Activated naive CD8-positive, alpha-beta T cell treated with anti-CD3 and anti-CD28 coated beads, Interleukin-2, amount 10 ng/mL, durations not matched to agents 7 days and 5 days (primary cell): ENCODE measurements around the gene ATOX1. TPM values are rescaled to one million over a fixed set of nuclear protein-coding genes. Genes with fewer than 3 reads are reported as not detected.

Experiments
- ATAC-seq: fragments of 150-1000 bp; cut with Tn5 transposase; one replicate; pipeline ENCODE4 v1.10.0; 2021; ENCODE audit warnings: low read depth, moderate library complexity
- POLR2A ChIA-PET: fragments of 350-600 bp; sonication (Branson Sonifier 250); formaldehyde crosslinking; loops from one replicate; lab custom pipeline; 2021; ENCODE audit warnings: antibody characterized with exemption; lab: Charles Lee
- DNase-seq: peaks from one replicate; pipeline ENCODE4 v3.0.0; 2021
- H3K27ac Mint-ChIP-seq: one replicate; pipeline ENCODE4 v1.8.0; 2022; ENCODE audit warnings: mild to moderate bottlenecking, mixed read lengths
- H3K27me3 Mint-ChIP-seq: one replicate; pipeline ENCODE4 v1.8.0; 2022; ENCODE audit warnings: mild to moderate bottlenecking, moderate library complexity, mixed read lengths
- H3K36me3 Mint-ChIP-seq: one replicate; pipeline ENCODE4 v1.8.0; 2021; ENCODE audit warnings: mild to moderate bottlenecking, mixed read lengths
- H3K4me1 Mint-ChIP-seq: one replicate; pipeline ENCODE4 v1.8.0; 2021; ENCODE audit warnings: mixed read lengths
- H3K4me3 Mint-ChIP-seq: one replicate; pipeline ENCODE4 v1.8.0; 2022; ENCODE audit warnings: mild to moderate bottlenecking, moderate library complexity, mixed read lengths
- H3K9me3 Mint-ChIP-seq: one replicate; pipeline ENCODE4 v1.8.0; 2021; ENCODE audit warnings: mixed read lengths
- total RNA-seq, 2 experiments: library from RNA; stranded (reverse); gene quantifications; one replicate each; pipeline ENCODE4 v1.2.3, GENCODE V29; 2021

ATOX1 gene
- total RNA-seq, 2 experiments from 2014 or later = 42.7 to 48.1 TPM

DNA sequence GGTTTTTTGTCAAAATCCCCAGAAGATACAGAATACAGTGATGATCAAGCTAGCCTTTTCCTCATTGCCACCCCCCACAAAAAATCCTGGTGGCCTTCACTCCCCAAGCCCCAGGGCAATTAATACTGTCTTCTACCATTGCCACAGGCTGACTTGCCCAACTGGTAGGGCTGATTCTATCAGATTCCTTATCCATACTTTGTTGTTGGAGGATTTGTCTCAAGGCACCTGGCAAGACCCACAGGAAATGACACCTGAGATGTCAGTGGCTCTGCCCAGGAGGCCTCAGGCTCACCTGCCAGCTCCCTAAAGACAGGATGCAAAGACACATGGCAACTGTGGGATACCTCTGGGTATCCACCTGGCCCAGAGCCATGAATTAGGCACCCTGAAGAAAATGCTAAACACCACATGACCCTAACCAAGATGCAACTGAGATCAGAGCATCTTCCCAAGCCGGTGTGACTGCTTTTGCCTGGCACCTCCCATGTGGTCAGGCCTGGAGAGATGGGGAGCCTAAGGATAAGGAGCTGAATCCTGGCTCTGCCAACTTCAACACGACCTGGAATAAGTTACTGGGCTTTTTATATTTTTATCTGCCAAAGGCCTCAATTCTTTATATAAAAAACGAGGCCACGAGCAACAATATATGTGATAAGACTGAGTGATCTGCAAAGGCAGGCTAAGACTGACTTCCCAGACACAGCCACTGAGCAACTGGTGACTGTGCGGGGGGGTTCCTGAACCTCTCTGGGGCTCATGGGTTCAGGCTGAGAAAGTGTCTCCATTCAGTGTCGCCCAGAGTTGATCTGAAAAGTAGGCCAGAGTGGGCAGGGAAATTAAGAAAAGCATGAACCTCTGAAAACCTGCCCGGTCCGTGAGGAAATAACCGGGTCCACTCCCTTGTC, 944 bp downstream of the ATOX1 start:
- no peak for DNase-seq
- peak; percentile 4 for ATAC-seq

DNA sequence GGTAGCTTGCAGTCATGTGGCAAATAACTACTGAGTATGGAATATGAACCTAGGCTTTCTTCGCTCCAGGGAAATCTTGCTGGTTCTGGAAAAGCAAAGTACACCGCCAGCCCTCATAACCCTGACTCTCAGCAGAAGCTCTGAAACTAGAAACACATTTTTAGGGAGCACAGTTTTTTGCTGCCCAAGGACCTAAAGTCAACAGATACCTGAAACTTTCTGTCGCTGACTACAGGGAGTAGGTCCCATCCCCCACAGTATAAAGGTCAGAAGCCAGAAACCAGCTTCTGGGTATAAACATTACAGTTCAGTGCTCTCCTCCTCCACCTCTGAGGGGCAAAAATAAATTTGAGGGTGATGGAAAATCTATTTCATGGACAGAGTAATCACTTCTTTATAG, 3.0 kb downstream of the ATOX1 start:
- Mint-ChIP-seq H3K4me1 (peaks cover 18% of the 10 kb centered on the region), H3K27ac (no peak overlapping the region), H3K4me3 (no peak overlapping the region), H3K36me3 (peaks cover 8% of the 10 kb centered on the region), H3K9me3 (no peaks in the 10 kb centered on the region), H3K27me3 (no peaks in the 10 kb centered on the region)
- ATAC-seq (no peak), DNase-seq (no peak)
- POLR2A ChIA-PET = interaction anchor here (7.4 kb wide), 1 partner anchor 17 kb away, joined by 102 read pairs; the partner anchor contains the start of gene G3BP1

More for the DNA sequence above, 944 bp downstream of the ATOX1 start:
- H3K27me3 Mint-ChIP-seq = no peaks in the 10 kb centered on the region
- H3K36me3 Mint-ChIP-seq = peaks cover 7% of the 10 kb centered on the region
- H3K4me1 Mint-ChIP-seq = peaks cover 18% of the 10 kb centered on the region
- H3K9me3 Mint-ChIP-seq = no peaks in the 10 kb centered on the region
- POLR2A ChIA-PET = interaction anchor here (0.6 to 7.4 kb wide), 3 partner anchors 8 to 1342 kb away, joined by 3 to 102 read pairs (median 11); partner anchors contain the start of gene G3BP1
- peak overlapping the region; percentile 92 for H3K4me3 Mint-ChIP-seq
- peak overlapping the region; percentile 88 for H3K27ac Mint-ChIP-seq

- DNase-seq = no peak
- Mint-ChIP-seq H3K4me1 (peaks cover 13% of the 10 kb centered on the region), H3K27ac (no peak overlapping the region), H3K4me3 (no peak overlapping the region), H3K9me3 (no peaks in the 10 kb centered on the region), H3K36me3 (peaks cover 10% of the 10 kb centered on the region), H3K27me3 (no peaks in the 10 kb centered on the region)
- no peak for ATAC-seq
- POLR2A ChIA-PET = interaction anchor here (1.1 to 1.2 kb wide), 2 partner anchors 20 to 23 kb away, joined by 4 to 5 read pairs; partner anchors contain the start of gene G3BP1
Measured at GRCh38 chr5:151751593-151751992, 6.8 kb downstream of the ATOX1 start.

DNA sequence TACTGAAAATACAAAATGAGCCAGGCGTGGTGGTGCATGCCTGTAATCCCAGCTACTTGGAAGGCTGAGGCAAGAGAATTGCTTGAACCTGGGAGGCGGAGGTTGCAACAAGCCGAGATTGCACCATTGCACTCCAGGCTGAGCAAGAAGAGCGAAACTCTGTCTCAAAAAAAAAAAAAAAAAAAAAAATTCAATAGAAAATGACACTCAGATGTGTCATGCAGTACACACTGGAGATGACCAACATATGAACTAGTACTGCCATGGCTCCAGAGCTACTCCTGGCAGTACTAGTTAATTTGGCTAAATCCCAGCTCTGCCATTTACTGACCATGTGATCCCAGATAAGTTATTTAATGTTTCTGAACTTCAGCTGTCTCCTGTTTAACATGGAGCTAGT, 7.3 kb downstream of the ATOX1 start:
- Mint-ChIP-seq H3K4me1 (peaks cover 15% of the 10 kb centered on the region), H3K36me3 (peaks cover 10% of the 10 kb centered on the region), H3K9me3 (no peaks in the 10 kb centered on the region), H3K27me3 (no peaks in the 10 kb centered on the region), H3K27ac (no peak overlapping the region), H3K4me3 (no peak overlapping the region)
- POLR2A ChIA-PET = interaction anchor here (1.1 to 1.2 kb wide), 2 partner anchors 20 to 23 kb away, joined by 4 to 5 read pairs; partner anchors contain the start of gene G3BP1
- DNase-seq (no peak), ATAC-seq (no peak)

GRCh38 chr5:151750121-151750520, 8.3 kb downstream of the ATOX1 start:
- Mint-ChIP-seq H3K36me3 (peaks cover 12% of the 10 kb centered on the region), H3K4me1 (peaks cover 23% of the 10 kb centered on the region), H3K4me3 (no peak overlapping the region), H3K9me3 (no peaks in the 10 kb centered on the region), H3K27me3 (no peaks in the 10 kb centered on the region), H3K27ac (peak overlapping the region; percentile 28)
- POLR2A ChIA-PET = interaction anchor here (0.7 to 2.0 kb wide), 3 partner anchors 8 to 165 kb away, joined by 3 to 11 read pairs (median 5); partner anchors contain the start of gene ATOX1
- ATAC-seq (no peak), DNase-seq (no peak)

GRCh38 chr5:151745071-151745705, 13.2 kb downstream of the ATOX1 start:
- POLR2A ChIA-PET = interaction anchor here (1.8 kb wide), 1 partner anchor 26 kb away, joined by 7 read pairs; the partner anchor contains the start of gene G3BP1
- H3K27ac Mint-ChIP-seq = peak overlapping the region; percentile 84
- H3K4me3 Mint-ChIP-seq = peak overlapping the region; percentile 26
- peaks cover 16% of the 10 kb centered on the region for H3K36me3 Mint-ChIP-seq
- no peaks in the 10 kb centered on the region for H3K9me3 Mint-ChIP-seq
- H3K4me1 Mint-ChIP-seq = peaks cover 29% of the 10 kb centered on the region
- DNase-seq = no peak
- ATAC-seq = peak; percentile 37
- H3K27me3 Mint-ChIP-seq = no peaks in the 10 kb centered on the region

DNA sequence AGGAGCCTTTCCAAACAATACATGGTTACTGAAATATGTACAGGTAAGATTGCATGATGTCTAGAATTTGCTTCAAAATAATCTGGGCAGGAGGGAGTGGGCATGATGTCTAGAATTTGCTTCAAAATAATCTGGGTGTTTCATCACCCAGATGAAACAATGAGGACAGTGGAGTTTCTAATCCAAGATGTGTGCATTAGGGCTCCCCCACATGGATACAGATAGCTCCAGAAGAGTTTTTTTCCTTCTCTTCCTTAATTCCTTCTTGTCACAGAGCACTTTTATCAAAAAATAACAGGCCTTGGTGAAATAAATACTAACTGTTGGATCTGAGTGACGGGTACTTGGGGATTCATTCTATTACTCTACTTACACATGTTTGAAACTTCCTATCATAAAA, 14.9 kb downstream of the ATOX1 start:
- no peak for DNase-seq
- Mint-ChIP-seq H3K36me3 (peaks cover 14% of the 10 kb centered on the region), H3K27me3 (no peaks in the 10 kb centered on the region), H3K9me3 (no peaks in the 10 kb centered on the region), H3K4me1 (peaks cover 26% of the 10 kb centered on the region), H3K27ac (no peak overlapping the region), H3K4me3 (no peak overlapping the region)
- no peak for ATAC-seq
- POLR2A ChIA-PET = no interaction called here

DNA sequence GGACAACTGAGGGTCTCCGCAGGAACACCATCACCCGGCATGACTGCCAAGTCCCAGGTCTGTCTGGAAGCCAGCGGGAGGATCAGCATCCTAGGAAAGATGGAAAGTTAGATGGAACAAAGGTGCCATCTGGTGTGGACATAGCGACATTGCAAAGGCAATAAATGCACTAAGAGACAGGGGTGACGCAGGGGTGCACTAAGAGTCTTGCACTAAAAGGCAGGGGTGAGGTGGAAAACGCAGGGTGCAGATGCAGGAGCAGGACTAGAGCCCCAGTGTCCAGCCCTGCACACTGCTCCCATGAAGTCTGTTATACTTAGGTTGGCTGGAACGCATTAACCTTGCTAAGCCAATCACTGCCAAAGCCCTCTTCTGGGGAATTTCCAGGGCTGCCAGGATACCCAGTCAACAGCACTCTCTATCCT, 15.5 kb downstream of the ATOX1 start:
- no peak overlapping the region for H3K27ac Mint-ChIP-seq
- no peak for ATAC-seq
- DNase-seq = no peak
- peaks cover 14% of the 10 kb centered on the region for H3K36me3 Mint-ChIP-seq
- H3K27me3 Mint-ChIP-seq = no peaks in the 10 kb centered on the region
- no peaks in the 10 kb centered on the region for H3K9me3 Mint-ChIP-seq
- POLR2A ChIA-PET = no interaction called here
- H3K4me1 Mint-ChIP-seq = peaks cover 26% of the 10 kb centered on the region
- no peak overlapping the region for H3K4me3 Mint-ChIP-seq

- Mint-ChIP-seq H3K27ac (no peak overlapping the region), H3K27me3 (no peaks in the 10 kb centered on the region), H3K9me3 (no peaks in the 10 kb centered on the region), H3K4me3 (no peak overlapping the region), H3K36me3 (peaks cover 14% of the 10 kb centered on the region), H3K4me1 (peaks cover 24% of the 10 kb centered on the region)
- no peak for ATAC-seq
- no peak for DNase-seq
- POLR2A ChIA-PET = no interaction called here
Measured at GRCh38 chr5:151741678-151742423, 16.6 kb downstream of the ATOX1 start.

DNA sequence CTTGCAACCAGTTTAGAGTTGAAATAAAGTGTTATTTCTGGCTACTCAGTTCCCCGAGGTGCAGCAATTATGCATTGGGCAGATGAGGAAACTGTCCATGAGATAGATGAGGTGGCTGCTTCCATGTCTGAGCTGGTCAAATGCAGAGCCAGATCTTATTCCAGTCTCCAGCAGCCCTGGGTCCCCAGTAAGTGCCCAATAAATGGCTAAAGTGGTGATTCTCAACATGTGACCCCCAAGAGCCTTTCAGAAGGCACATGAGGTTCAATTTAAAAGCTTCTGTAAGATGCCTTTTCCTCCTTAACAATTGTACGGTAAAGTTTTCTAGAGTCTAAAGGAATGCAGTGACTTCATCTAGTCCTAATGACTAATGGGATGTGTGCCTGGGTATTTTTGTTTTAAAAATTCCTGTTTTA, 17.5 kb downstream of the ATOX1 start:
- H3K4me3 Mint-ChIP-seq = no peak overlapping the region
- ATAC-seq = no peak
- peaks cover 12% of the 10 kb centered on the region for H3K36me3 Mint-ChIP-seq
- POLR2A ChIA-PET = no interaction called here
- no peaks in the 10 kb centered on the region for H3K27me3 Mint-ChIP-seq
- no peaks in the 10 kb centered on the region for H3K9me3 Mint-ChIP-seq
- H3K4me1 Mint-ChIP-seq = peaks cover 15% of the 10 kb centered on the region
- DNase-seq = no peak
- H3K27ac Mint-ChIP-seq = no peak overlapping the region

DNA sequence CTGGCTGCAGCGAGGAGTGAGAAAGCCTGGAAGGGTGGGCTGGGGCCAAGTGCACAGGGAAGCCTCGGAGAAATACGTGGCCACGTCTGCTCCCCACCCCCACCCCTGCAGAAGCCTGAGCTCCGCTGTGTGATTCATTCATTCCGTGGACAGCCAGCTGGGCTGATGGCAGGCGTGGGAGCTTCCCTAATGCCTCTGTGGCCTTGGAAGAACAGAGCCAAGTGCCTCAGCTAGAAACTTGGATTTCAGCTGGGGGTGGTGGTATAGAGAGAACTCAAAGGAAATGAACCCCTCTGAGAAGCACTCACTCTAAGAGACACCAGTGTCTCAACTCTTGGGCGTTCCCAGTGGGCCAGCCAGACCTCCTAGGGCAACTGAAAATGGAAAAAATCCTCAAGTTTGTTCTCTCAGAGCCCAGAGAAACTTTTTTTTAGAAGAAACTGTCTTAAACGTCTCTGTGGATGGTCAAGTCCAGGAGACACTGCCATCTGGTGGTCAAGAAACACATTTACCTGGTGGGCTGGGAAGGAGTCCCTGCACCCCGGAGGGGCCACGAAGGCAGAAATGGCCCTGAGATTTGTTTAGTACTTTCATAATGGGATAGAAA, 18.0 kb downstream of the ATOX1 start:
- Mint-ChIP-seq H3K27me3 (no peaks in the 10 kb centered on the region), H3K27ac (no peak overlapping the region), H3K36me3 (peaks cover 12% of the 10 kb centered on the region), H3K4me3 (no peak overlapping the region), H3K9me3 (no peaks in the 10 kb centered on the region), H3K4me1 (peaks cover 10% of the 10 kb centered on the region)
- DNase-seq = no peak
- POLR2A ChIA-PET = interaction anchor here (1.2 kb wide), 1 partner anchor 8 kb away, joined by 3 read pairs; no protein-coding TSS in a partner anchor
- ATAC-seq = peak; percentile 68

DNA sequence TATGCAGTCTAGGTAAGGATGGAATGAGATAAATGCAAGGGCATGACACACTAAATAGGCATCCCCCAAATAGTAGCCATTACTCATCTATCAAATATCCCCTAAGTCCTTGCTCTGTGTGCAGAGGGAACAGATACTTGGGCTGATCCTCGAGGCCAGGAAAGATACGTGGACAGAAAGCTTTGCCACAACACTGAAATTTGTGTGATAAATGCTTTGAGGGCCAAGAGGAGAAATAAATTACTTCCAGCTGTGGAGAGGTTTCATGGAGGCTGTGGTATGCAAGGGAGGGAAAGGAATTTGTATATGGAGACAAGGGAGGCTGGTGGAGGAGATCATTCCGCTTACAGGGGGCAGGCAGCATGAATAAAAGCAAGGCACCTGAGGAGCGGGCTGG, 18.5 kb downstream of the ATOX1 start:
- POLR2A ChIA-PET = interaction anchor here (1.2 kb wide), 1 partner anchor 8 kb away, joined by 3 read pairs; no protein-coding TSS in a partner anchor
- ATAC-seq (no peak), DNase-seq (no peak)
- Mint-ChIP-seq H3K9me3 (no peaks in the 10 kb centered on the region), H3K27me3 (no peaks in the 10 kb centered on the region), H3K4me1 (peaks cover 5% of the 10 kb centered on the region), H3K36me3 (peaks cover 9% of the 10 kb centered on the region), H3K27ac (no peak overlapping the region), H3K4me3 (no peak overlapping the region)
